Measurements from ENCODE around the gene IFNGR1. TPM values are rescaled to one million over a fixed set of nuclear protein-coding genes. Genes with fewer than 3 reads are reported as not detected.

The IFNGR1 gene
- total RNA-seq, 1 donor from 2014 or later = 67.3 TPM

GRCh38 chr6:137161949-137162348 is 57.2 kb downstream of the IFNGR1 start:
- no peaks in the 10 kb centered on the region for H3K27me3 ChIP-seq (ENCODE audit: control insufficient read depth in 3 of 3, insufficient read depth in 3 of 3, low read length in 3 of 3)
- peaks cover 0 to 3% (median 0%) of the 10 kb centered on the region in 3 donors for H3K9me3 ChIP-seq (ENCODE audit: control insufficient read depth in 3 of 3, low read length in 3 of 3)
- H3K4me3 ChIP-seq (ENCODE audit: low read length in 3 of 3) = no peak overlapping the region
- H3K9ac ChIP-seq (ENCODE audit: low read depth in 1 of 3, low read length in 3 of 3) = no peak overlapping the region
- no peaks in the 10 kb centered on the region for H3K4me1 ChIP-seq (ENCODE audit: control insufficient read depth in 3 of 3, insufficient read depth in 3 of 3, low read length in 3 of 3)
- H3K36me3 ChIP-seq (ENCODE audit: control insufficient read depth in 3 of 3, insufficient read depth in 3 of 3, low read length in 3 of 3) = no peaks in the 10 kb centered on the region
- H3K27ac ChIP-seq (ENCODE audit: low read depth, low read length) = no peak overlapping the region

DNA sequence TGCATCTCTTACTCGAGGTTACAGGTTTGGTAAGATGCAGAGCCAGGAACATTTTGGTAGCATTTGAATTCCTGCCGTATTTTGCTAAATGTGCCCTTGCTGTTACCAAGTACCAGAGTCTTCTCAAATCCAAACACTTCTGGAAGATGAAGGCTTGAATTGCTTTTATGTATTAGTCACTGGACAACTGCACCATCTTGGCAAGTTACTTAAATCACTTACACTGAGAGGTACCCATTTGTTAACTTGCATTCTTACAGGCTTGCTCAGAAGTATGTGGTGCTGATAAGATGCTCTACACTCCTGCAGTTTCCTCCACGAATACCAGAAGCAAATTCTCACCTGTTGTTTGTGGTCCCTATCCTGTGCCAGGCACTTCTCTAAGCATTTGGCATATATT is 58.4 kb downstream of the IFNGR1 start:
- Histone ChIP-seq H3K9me3 (ENCODE audit: control insufficient read depth in 3 of 3, low read length in 3 of 3) (peaks cover 0 to 3% (median 0%) of the 10 kb centered on the region in 3 donors), H3K4me3 (ENCODE audit: low read length in 3 of 3) (no peak overlapping the region), H3K9ac (ENCODE audit: low read depth in 1 of 3, low read length in 3 of 3) (no peak overlapping the region), H3K36me3 (ENCODE audit: control insufficient read depth in 3 of 3, insufficient read depth in 3 of 3, low read length in 3 of 3) (no peaks in the 10 kb centered on the region), H3K27me3 (ENCODE audit: control insufficient read depth in 3 of 3, insufficient read depth in 3 of 3, low read length in 3 of 3) (no peaks in the 10 kb centered on the region), H3K27ac (ENCODE audit: low read depth, low read length) (no peak overlapping the region), H3K4me1 (ENCODE audit: control insufficient read depth in 3 of 3, insufficient read depth in 3 of 3, low read length in 3 of 3) (no peaks in the 10 kb centered on the region)

GRCh38 chr6:137159912-137160311 is 59.3 kb downstream of the IFNGR1 start:
- Histone ChIP-seq H3K27me3 (ENCODE audit: control insufficient read depth in 3 of 3, insufficient read depth in 3 of 3, low read length in 3 of 3) (no peaks in the 10 kb centered on the region), H3K4me3 (ENCODE audit: low read length in 3 of 3) (no peak overlapping the region), H3K9ac (ENCODE audit: low read depth in 1 of 3, low read length in 3 of 3) (no peak overlapping the region), H3K4me1 (ENCODE audit: control insufficient read depth in 3 of 3, insufficient read depth in 3 of 3, low read length in 3 of 3) (no peaks in the 10 kb centered on the region), H3K27ac (ENCODE audit: low read depth, low read length) (no peak overlapping the region), H3K9me3 (ENCODE audit: control insufficient read depth in 3 of 3, low read length in 3 of 3) (peaks cover 0 to 3% (median 0%) of the 10 kb centered on the region in 3 donors), H3K36me3 (ENCODE audit: control insufficient read depth in 3 of 3, insufficient read depth in 3 of 3, low read length in 3 of 3) (no peaks in the 10 kb centered on the region)

GRCh38 chr6:137157601-137158000 is 61.6 kb downstream of the IFNGR1 start:
- Histone ChIP-seq H3K4me3 (ENCODE audit: low read length in 3 of 3) (no peak overlapping the region), H3K27me3 (ENCODE audit: control insufficient read depth in 3 of 3, insufficient read depth in 3 of 3, low read length in 3 of 3) (no peaks in the 10 kb centered on the region), H3K9me3 (ENCODE audit: control insufficient read depth in 3 of 3, low read length in 3 of 3) (no peaks in the 10 kb centered on the region), H3K4me1 (ENCODE audit: control insufficient read depth in 3 of 3, insufficient read depth in 3 of 3, low read length in 3 of 3) (no peaks in the 10 kb centered on the region), H3K9ac (ENCODE audit: low read depth in 1 of 3, low read length in 3 of 3) (no peak overlapping the region), H3K27ac (ENCODE audit: low read depth, low read length) (no peak overlapping the region), H3K36me3 (ENCODE audit: control insufficient read depth in 3 of 3, insufficient read depth in 3 of 3, low read length in 3 of 3) (no peaks in the 10 kb centered on the region)

- Histone ChIP-seq H3K9ac (ENCODE audit: low read depth in 1 of 3, low read length in 3 of 3) (no peak overlapping the region), H3K36me3 (ENCODE audit: control insufficient read depth in 3 of 3, insufficient read depth in 3 of 3, low read length in 3 of 3) (no peaks in the 10 kb centered on the region), H3K4me1 (ENCODE audit: control insufficient read depth in 3 of 3, insufficient read depth in 3 of 3, low read length in 3 of 3) (no peaks in the 10 kb centered on the region), H3K4me3 (ENCODE audit: low read length in 3 of 3) (no peak overlapping the region), H3K27ac (ENCODE audit: low read depth, low read length) (no peak overlapping the region), H3K27me3 (ENCODE audit: control insufficient read depth in 3 of 3, insufficient read depth in 3 of 3, low read length in 3 of 3) (no peaks in the 10 kb centered on the region), H3K9me3 (ENCODE audit: control insufficient read depth in 3 of 3, low read length in 3 of 3) (no peaks in the 10 kb centered on the region)
These were observed 62.5 kb downstream of the IFNGR1 start for GRCh38 chr6:137156650-137157049.

GRCh38 chr6:137155830-137156229 is 63.4 kb downstream of the IFNGR1 start:
- Histone ChIP-seq H3K36me3 (ENCODE audit: control insufficient read depth in 3 of 3, insufficient read depth in 3 of 3, low read length in 3 of 3) (no peaks in the 10 kb centered on the region), H3K9ac (ENCODE audit: low read depth in 1 of 3, low read length in 3 of 3) (no peak overlapping the region), H3K9me3 (ENCODE audit: control insufficient read depth in 3 of 3, low read length in 3 of 3) (no peaks in the 10 kb centered on the region), H3K27me3 (ENCODE audit: control insufficient read depth in 3 of 3, insufficient read depth in 3 of 3, low read length in 3 of 3) (no peaks in the 10 kb centered on the region), H3K4me3 (ENCODE audit: low read length in 3 of 3) (no peak overlapping the region), H3K27ac (ENCODE audit: low read depth, low read length) (no peak overlapping the region), H3K4me1 (ENCODE audit: control insufficient read depth in 3 of 3, insufficient read depth in 3 of 3, low read length in 3 of 3) (no peaks in the 10 kb centered on the region)

GRCh38 chr6:137150072-137150471 is 69.1 kb downstream of the IFNGR1 start:
- Histone ChIP-seq H3K9me3 (ENCODE audit: control insufficient read depth in 3 of 3, low read length in 3 of 3) (no peaks in the 10 kb centered on the region), H3K27me3 (ENCODE audit: control insufficient read depth in 3 of 3, insufficient read depth in 3 of 3, low read length in 3 of 3) (no peaks in the 10 kb centered on the region), H3K27ac (ENCODE audit: low read depth, low read length) (no peak overlapping the region), H3K4me1 (ENCODE audit: control insufficient read depth in 3 of 3, insufficient read depth in 3 of 3, low read length in 3 of 3) (no peaks in the 10 kb centered on the region), H3K4me3 (ENCODE audit: low read length in 3 of 3) (no peak overlapping the region), H3K36me3 (ENCODE audit: control insufficient read depth in 3 of 3, insufficient read depth in 3 of 3, low read length in 3 of 3) (no peaks in the 10 kb centered on the region), H3K9ac (ENCODE audit: low read depth in 1 of 3, low read length in 3 of 3) (no peak overlapping the region)

GRCh38 chr6:137149035-137149393 is 70.2 kb downstream of the IFNGR1 start:
- Histone ChIP-seq H3K27me3 (ENCODE audit: control insufficient read depth in 3 of 3, insufficient read depth in 3 of 3, low read length in 3 of 3) (no peaks in the 10 kb centered on the region), H3K4me3 (ENCODE audit: low read length in 3 of 3) (no peak overlapping the region), H3K9ac (ENCODE audit: low read depth in 1 of 3, low read length in 3 of 3) (no peak overlapping the region), H3K36me3 (ENCODE audit: control insufficient read depth in 3 of 3, insufficient read depth in 3 of 3, low read length in 3 of 3) (no peaks in the 10 kb centered on the region), H3K9me3 (ENCODE audit: control insufficient read depth in 3 of 3, low read length in 3 of 3) (no peaks in the 10 kb centered on the region), H3K27ac (ENCODE audit: low read depth, low read length) (no peak overlapping the region), H3K4me1 (ENCODE audit: control insufficient read depth in 3 of 3, insufficient read depth in 3 of 3, low read length in 3 of 3) (no peaks in the 10 kb centered on the region)

- Histone ChIP-seq H3K4me1 (ENCODE audit: control insufficient read depth in 3 of 3, insufficient read depth in 3 of 3, low read length in 3 of 3) (no peaks in the 10 kb centered on the region), H3K27me3 (ENCODE audit: control insufficient read depth in 3 of 3, insufficient read depth in 3 of 3, low read length in 3 of 3) (no peaks in the 10 kb centered on the region), H3K4me3 (ENCODE audit: low read length in 3 of 3) (no peak overlapping the region), H3K9me3 (ENCODE audit: control insufficient read depth in 3 of 3, low read length in 3 of 3) (no peaks in the 10 kb centered on the region), H3K27ac (ENCODE audit: low read depth, low read length) (no peak overlapping the region), H3K36me3 (ENCODE audit: control insufficient read depth in 3 of 3, insufficient read depth in 3 of 3, low read length in 3 of 3) (no peaks in the 10 kb centered on the region), H3K9ac (ENCODE audit: low read depth in 1 of 3, low read length in 3 of 3) (no peak overlapping the region)
These were observed 70.7 kb downstream of the IFNGR1 start for GRCh38 chr6:137148306-137149034.
